GM13977 (cell line): ENCODE data around the gene ACVR1C.

Experiments used
- DNase-seq: peaks from one replicate; pipeline ENCODE4 v3.0.0; 2012; ENCODE audit warnings: low spot score
- CTCF ChIP-seq: IDR thresholded peaks from 2 replicates; pipeline ENCODE4 v1.5.1; 2012; ENCODE audit warnings: mild to moderate bottlenecking, control low read depth; ENCODE audit not compliant: insufficient read depth; ENCODE audit errors: extremely low read depth, missing control alignments
- in situ Hi-C: fragments of 300-500 bp; cut with MboI; formaldehyde crosslinking; loops from one replicate; pipeline ENCODE4 v1.12.0; 2022; ENCODE audit warnings: low sequenced_read_pairs, low pct_unique_long_range_greater_than_20kb, mixed read lengths, inconsistent platforms; ENCODE audit not compliant: unreplicated experiment

The ACVR1C gene

GRCh38 chr2:157508676-157509075 lies 120.0 kb downstream of the ACVR1C start:
- in situ Hi-C loops: no loop called here
- TF ChIP-seq CTCF: no peak
- DNase-seq: no peak

DNA sequence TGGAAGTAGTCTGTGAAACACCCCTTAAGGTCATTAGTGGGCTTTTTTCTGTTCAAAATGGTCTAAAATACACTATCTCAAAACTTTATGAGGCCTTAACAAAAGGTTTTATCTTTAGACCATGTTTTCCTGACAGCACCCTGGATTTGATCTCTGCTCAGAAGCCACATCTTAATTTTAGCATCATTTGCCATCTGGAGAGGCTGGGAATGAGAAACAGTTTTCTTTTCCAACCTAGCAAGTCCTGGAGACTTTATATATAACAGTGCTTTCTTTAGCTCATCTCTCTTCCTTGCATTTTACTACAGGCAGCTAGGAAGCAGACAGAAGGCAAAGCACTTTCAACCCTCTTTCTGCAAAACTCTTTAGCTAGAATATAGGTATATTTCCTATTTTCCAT lies 122.1 kb downstream of the ACVR1C start:
- no peak for DNase-seq
- in situ Hi-C loops: no loop called here
- no peak for TF ChIP-seq CTCF

DNA sequence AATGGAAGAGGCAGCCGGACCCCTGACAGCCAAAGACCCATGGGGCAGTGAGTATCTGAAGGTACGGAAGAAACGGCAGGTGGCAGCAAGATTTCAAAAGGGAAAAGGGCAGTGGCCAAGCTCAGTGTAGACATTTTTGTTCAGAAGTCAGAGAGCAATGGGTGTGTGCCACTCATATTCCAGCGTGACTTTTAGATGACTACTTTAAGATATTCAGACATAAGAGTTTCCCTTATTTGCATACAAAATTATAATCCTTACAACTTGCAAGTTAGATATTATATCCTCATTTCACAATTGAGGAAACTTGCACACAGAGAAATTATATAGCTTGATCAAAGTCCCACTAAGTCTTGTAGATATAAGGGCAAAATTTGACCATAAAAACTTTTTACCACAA lies 124.0 kb downstream of the ACVR1C start:
- no peak for DNase-seq
- TF ChIP-seq CTCF: no peak
- in situ Hi-C loops: no loop called here

DNA sequence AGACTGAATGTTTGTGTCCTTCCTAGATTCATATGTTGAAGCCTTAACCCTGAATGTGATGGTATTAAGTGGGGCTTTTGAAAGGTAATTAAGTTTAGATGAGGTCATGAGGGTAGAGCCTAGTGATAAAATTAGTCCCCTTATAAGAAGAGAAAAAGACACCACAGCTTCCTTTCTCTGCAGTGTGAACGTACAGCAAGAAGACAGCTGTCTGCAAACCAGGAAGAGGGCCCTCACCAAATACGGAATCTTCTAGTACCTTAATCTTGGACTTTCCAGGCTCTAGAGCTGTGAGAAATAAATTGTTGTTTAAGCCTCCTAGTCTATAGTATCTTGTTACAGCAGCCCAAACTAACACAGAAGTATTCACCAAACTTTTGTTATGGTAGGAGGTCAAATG lies 127.6 kb downstream of the ACVR1C start:
- TF ChIP-seq CTCF: no peak
- no peak for DNase-seq
- in situ Hi-C loops: no loop called here

DNA sequence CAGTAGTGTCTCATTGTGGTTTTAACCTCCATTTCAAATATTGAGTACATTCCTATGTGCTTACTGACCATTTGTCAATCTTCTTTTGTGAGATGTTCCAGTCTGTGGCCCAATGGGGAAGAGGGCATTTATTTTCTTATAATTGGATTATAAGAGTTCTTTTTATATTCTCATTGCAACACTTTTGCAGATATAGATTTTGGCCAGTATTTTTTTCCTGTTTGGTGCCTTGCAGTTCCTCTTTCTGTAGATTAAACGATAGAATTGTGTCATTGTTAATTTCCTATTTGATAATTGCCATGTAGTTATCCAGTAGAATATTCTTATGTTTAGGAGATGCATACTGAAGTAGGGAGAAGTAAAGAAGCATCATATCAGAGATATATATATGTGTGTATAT lies 128.3 kb downstream of the ACVR1C start:
- no peak for TF ChIP-seq CTCF
- no peak for DNase-seq
- in situ Hi-C loops: no loop called here

DNA sequence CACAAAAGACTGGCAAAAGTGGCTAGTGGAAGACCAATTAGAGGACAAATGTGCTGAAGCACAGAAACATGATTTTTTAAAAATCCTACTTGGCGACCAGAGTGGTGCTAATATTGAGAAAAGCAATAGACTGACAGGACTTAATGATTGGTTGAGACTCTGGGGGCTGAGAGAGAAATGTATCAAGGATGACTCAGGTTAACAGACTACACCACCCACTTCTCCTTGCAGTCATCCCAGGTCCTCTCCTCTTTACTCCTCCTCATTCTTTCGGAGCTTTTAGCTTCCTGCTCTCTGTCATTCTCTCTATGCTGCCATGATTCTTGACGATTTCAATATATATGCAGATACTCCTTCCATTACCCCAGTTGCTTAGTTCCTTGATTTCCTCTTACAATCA lies 130.2 kb downstream of the ACVR1C start:
- in situ Hi-C loops: loop anchor here (25.0 kb wide), 1 partner anchor 514 kb away; no protein-coding TSS in a partner anchor
- TF ChIP-seq CTCF: no peak
- DNase-seq: no peak
